ENCODE data around the gene FNIP2.
"Not testable (repeated sequence)": the region's sequence is repeated elsewhere in the genome, so short reads cannot be mapped to it uniquely, and the experiment has no call there.

The FNIP2 gene

GRCh38 chr4:158816955-158817354, 48.1 kb downstream of the FNIP2 start:
- no peak for DNase-seq

GRCh38 chr4:158817562-158818296, 48.9 kb downstream of the FNIP2 start:
- DNase-seq: no peak

- DNase-seq: no peak
Observed at GRCh38 chr4:158818560-158819140, 49.8 kb downstream of the FNIP2 start.

GRCh38 chr4:158819942-158820786, 51.3 kb downstream of the FNIP2 start:
- no peak for DNase-seq

GRCh38 chr4:158821228-158821971, 52.6 kb downstream of the FNIP2 start:
- no peak for DNase-seq

GRCh38 chr4:158822348-158822747, 53.5 kb downstream of the FNIP2 start:
- no peak for DNase-seq

GRCh38 chr4:158823461-158823873, 54.6 kb downstream of the FNIP2 start:
- no peak for DNase-seq

GRCh38 chr4:158824425-158825274, 55.8 kb downstream of the FNIP2 start:
- DNase-seq: no peak

- DNase-seq: no peak
Observed at GRCh38 chr4:158825433-158826036, 56.7 kb downstream of the FNIP2 start.

GRCh38 chr4:158826057-158826456, 57.2 kb downstream of the FNIP2 start:
- DNase-seq: no peak

- peak; percentile 39 for DNase-seq
Observed at GRCh38 chr4:158826882-158827281, 58.1 kb downstream of the FNIP2 start.

- no peak for DNase-seq
Observed at GRCh38 chr4:158827543-158827981, 58.7 kb downstream of the FNIP2 start.

- not testable (repeated sequence) for DNase-seq
Observed at GRCh38 chr4:158828151-158828550, 59.3 kb downstream of the FNIP2 start.

- DNase-seq: no peak
Observed at GRCh38 chr4:158829254-158829653, 60.4 kb downstream of the FNIP2 start.

GRCh38 chr4:158833602-158834001, 64.8 kb downstream of the FNIP2 start:
- DNase-seq: no peak

GRCh38 chr4:158835226-158836001, 66.6 kb downstream of the FNIP2 start:
- DNase-seq: no peak

GRCh38 chr4:158836002-158836369, 67.2 kb downstream of the FNIP2 start:
- no peak for DNase-seq

- DNase-seq: no peak
Observed at GRCh38 chr4:158836828-158837449, 68.1 kb downstream of the FNIP2 start.

- no peak for DNase-seq
Observed at GRCh38 chr4:158837527-158838141, 68.8 kb downstream of the FNIP2 start.

- DNase-seq: no peak
Observed at GRCh38 chr4:158840131-158840530, 71.3 kb downstream of the FNIP2 start.

Measured in NCI-H2029 (cell line).